Endodermal cell (in vitro differentiated cells): ENCODE data around the gene RASD1. TPM values are rescaled to one million over a fixed set of nuclear protein-coding genes. Genes with fewer than 3 reads are reported as not detected.

Source experiments
- DNase-seq: peaks from one replicate; pipeline ENCODE4 v3.0.0-alpha.2; 2017
- H3K27ac ChIP-seq: 2 replicates; pipeline ENCODE4 v1.5.1; 2013; ENCODE audit warnings: mild to moderate bottlenecking, low read depth, low read length, moderate library complexity
- H3K27me3 ChIP-seq: 2 replicates; pipeline ENCODE4 v1.6.1; 2013; ENCODE audit warnings: mild to moderate bottlenecking, low read length, moderate library complexity; ENCODE audit not compliant: insufficient read depth, control insufficient read depth, poor library complexity, severe bottlenecking
- H3K36me3 ChIP-seq: 2 replicates; pipeline ENCODE4 v1.7.0; 2013; ENCODE audit warnings: mild to moderate bottlenecking, low read length, moderate library complexity; ENCODE audit not compliant: control insufficient read depth, insufficient read depth
- H3K4me1 ChIP-seq: one replicate; pipeline ENCODE4 v1.7.0; 2013; ENCODE audit warnings: low read length; ENCODE audit not compliant: control insufficient read depth, insufficient read depth
- H3K4me3 ChIP-seq: 2 replicates; pipeline ENCODE4 v1.5.1; 2013; ENCODE audit warnings: mild to moderate bottlenecking, low read length, moderate library complexity
- H3K9ac ChIP-seq: 2 replicates; pipeline ENCODE4 v1.6.1; 2013; ENCODE audit warnings: mild to moderate bottlenecking, low read length, moderate library complexity; ENCODE audit not compliant: poor library complexity, severe bottlenecking; ENCODE audit errors: extremely low read depth
- H3K9me3 ChIP-seq: 2 replicates; pipeline ENCODE4 v1.6.1; 2013; ENCODE audit warnings: mild to moderate bottlenecking, low read length, moderate library complexity; ENCODE audit not compliant: control insufficient read depth
- H3K27ac Mint-ChIP-seq: 2 replicates; pipeline ENCODE4 v1.8.0; 2020; ENCODE audit warnings: mixed read lengths
- H3K27me3 Mint-ChIP-seq: 2 replicates; pipeline ENCODE4 v1.8.0; 2021; ENCODE audit warnings: mild to moderate bottlenecking, mixed read lengths; ENCODE audit not compliant: insufficient read depth
- H3K36me3 Mint-ChIP-seq: 2 replicates; pipeline ENCODE4 v1.8.0; 2020; ENCODE audit warnings: low read depth, mixed read lengths
- H3K4me1 Mint-ChIP-seq: 2 replicates; pipeline ENCODE4 v1.8.0; 2020; ENCODE audit warnings: mixed read lengths
- H3K4me3 Mint-ChIP-seq: 2 replicates; pipeline ENCODE4 v1.8.0; 2020; ENCODE audit warnings: mild to moderate bottlenecking, moderate library complexity, mixed read lengths
- H3K9me3 Mint-ChIP-seq: 2 replicates; pipeline ENCODE4 v1.8.0; 2020; ENCODE audit warnings: mild to moderate bottlenecking, mixed read lengths
- WGBS, 2 experiments: methylation state at CpG; one replicate each; pipeline versions ENCODE4 v1.1.5 to v1.1.7; 2013; ENCODE audit warnings: missing lambda C conversion rate in 2 of 2, mixed read lengths in 1 of 2; ENCODE audit not compliant: insufficient coverage in 1 of 2, insufficient read length in 1 of 2; 5-methylcytosine and 5-hydroxymethylcytosine counted together
- total RNA-seq, 2 donors: library from RNA; stranded (reverse); fragmentation: NEBNext Ultra II Directional in 1 of 2; extraction: Animal tissue kit (Norgen Biotek cat#: 25700) in 1 of 2; gene quantifications; 2 replicates in 1 of 2; 3 replicates in 1 of 2; pipeline ENCODE4 v1.2.1, GENCODE V29; 2021
- TF ChIP-seq, protein P1 (sequence below): fragments of 200-600 bp; sonication (generic); conservative IDR thresholded peaks from 2 replicates; pipeline ENCODE4 v1.5.0; 2021; ENCODE audit warnings: antibody characterized with exemption, mild to moderate bottlenecking

The RASD1 gene
- total RNA-seq, 2 donors from 2014 or later: 1.9 to 2.5 TPM

GRCh38 chr17:17510456-17511292 is 14.5 kb upstream of the RASD1 start:
- Mint-ChIP-seq H3K27me3 (no peaks in the 10 kb centered on the region), H3K9me3 (no peaks in the 10 kb centered on the region), H3K27ac (peak overlapping the region; percentile 44), H3K36me3 (no peaks in the 10 kb centered on the region), H3K4me1 (no peaks in the 10 kb centered on the region), H3K4me3 (no peak overlapping the region)
- Histone ChIP-seq H3K9me3 (no peaks in the 10 kb centered on the region), H3K4me3 (no peak overlapping the region), H3K4me1 (no peaks in the 10 kb centered on the region), H3K27me3 (no peaks in the 10 kb centered on the region), H3K36me3 (no peaks in the 10 kb centered on the region), H3K9ac (no peak overlapping the region), H3K27ac (no peak overlapping the region)
- DNase-seq: no peak
- TF ChIP-seq, protein P1, sequence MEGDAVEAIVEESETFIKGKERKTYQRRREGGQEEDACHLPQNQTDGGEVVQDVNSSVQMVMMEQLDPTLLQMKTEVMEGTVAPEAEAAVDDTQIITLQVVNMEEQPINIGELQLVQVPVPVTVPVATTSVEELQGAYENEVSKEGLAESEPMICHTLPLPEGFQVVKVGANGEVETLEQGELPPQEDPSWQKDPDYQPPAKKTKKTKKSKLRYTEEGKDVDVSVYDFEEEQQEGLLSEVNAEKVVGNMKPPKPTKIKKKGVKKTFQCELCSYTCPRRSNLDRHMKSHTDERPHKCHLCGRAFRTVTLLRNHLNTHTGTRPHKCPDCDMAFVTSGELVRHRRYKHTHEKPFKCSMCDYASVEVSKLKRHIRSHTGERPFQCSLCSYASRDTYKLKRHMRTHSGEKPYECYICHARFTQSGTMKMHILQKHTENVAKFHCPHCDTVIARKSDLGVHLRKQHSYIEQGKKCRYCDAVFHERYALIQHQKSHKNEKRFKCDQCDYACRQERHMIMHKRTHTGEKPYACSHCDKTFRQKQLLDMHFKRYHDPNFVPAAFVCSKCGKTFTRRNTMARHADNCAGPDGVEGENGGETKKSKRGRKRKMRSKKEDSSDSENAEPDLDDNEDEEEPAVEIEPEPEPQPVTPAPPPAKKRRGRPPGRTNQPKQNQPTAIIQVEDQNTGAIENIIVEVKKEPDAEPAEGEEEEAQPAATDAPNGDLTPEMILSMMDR: no peak
- WGBS, 2 experiments: 92 to 93% methylated on average over 14 to 20 of the region's 20 CpGs

DNA sequence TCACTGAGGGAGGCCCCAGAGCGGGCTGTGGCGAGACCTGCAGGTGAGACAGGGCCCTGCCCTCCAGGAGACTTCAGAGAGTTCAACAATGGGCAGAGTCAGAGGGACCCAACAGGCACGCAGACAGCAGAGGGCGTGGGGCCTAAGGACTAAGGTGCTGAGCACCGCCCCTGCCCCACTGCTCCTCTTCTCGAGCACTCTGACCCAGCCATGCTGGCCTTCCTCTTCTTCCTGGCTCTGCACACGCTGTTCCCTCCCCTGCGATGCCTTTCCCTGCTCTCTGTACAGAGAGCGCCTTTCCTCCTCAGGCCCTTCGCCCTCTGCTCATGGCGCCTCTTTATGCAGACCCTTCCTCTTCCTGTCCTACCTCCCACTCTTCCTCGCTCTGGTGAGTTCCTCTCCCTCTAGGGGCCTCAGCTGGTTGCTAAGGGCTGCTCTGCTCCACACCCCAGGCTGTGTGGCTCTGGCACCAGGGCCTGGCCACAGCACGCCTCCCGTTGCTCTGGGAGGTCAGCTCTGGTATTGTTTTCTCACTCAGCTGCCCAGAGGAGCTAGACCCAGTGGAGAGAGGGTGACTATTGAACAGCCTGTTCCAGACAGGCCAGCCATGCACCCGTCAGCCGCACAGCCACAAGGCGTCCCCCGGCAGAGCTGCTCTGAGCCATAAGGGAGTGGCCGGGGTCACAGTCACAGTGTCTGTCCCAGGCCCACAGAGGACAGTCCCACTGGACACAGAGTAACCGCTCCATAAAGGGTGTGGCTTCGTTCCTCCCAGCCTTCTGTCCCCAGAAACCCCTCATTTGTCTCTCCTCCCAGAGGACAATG is 13.6 kb upstream of the RASD1 start:
- Histone ChIP-seq H3K9me3 (no peaks in the 10 kb centered on the region), H3K36me3 (no peaks in the 10 kb centered on the region), H3K27me3 (no peaks in the 10 kb centered on the region), H3K4me3 (no peak overlapping the region), H3K4me1 (no peaks in the 10 kb centered on the region), H3K9ac (no peak overlapping the region), H3K27ac (peak overlapping the region; percentile 32)
- no peaks in the 10 kb centered on the region for H3K9me3 Mint-ChIP-seq
- H3K4me1 Mint-ChIP-seq: no peaks in the 10 kb centered on the region
- no peak for DNase-seq
- TF ChIP-seq, protein P1: no peak
- no peak overlapping the region for H3K4me3 Mint-ChIP-seq
- WGBS, 2 experiments: 93 to 94% methylated on average over 15 to 21 of the region's 21 CpGs
- peak overlapping the region; percentile 37 for H3K27ac Mint-ChIP-seq
- no peaks in the 10 kb centered on the region for H3K27me3 Mint-ChIP-seq
- H3K36me3 Mint-ChIP-seq: no peaks in the 10 kb centered on the region

- Mint-ChIP-seq H3K4me3 (no peak overlapping the region), H3K36me3 (no peaks in the 10 kb centered on the region), H3K4me1 (no peaks in the 10 kb centered on the region), H3K27ac (peak overlapping the region; percentile 37), H3K9me3 (no peaks in the 10 kb centered on the region), H3K27me3 (no peaks in the 10 kb centered on the region)
- Histone ChIP-seq H3K4me3 (no peak overlapping the region), H3K9ac (no peak overlapping the region), H3K27ac (no peak overlapping the region), H3K4me1 (no peaks in the 10 kb centered on the region), H3K9me3 (no peaks in the 10 kb centered on the region), H3K27me3 (no peaks in the 10 kb centered on the region), H3K36me3 (no peaks in the 10 kb centered on the region)
- TF ChIP-seq, protein P1: no peak
- DNase-seq: no peak
- WGBS, 2 experiments: 92 to 93% methylated on average over 22 to 33 of the region's 33 CpGs
Measured at GRCh38 chr17:17508646-17509591, 12.7 kb upstream of the RASD1 start.
